OCI-M2 (cell line): Measurements from ENCODE around the gene RAPGEF4.

ENCODE experiments used
- DNase-seq: peaks from one replicate; lab custom pipeline; 2025; ENCODE audit not compliant: unreplicated experiment; lab: John Stamatoyannopoulos, UW

The RAPGEF4 gene

DNA sequence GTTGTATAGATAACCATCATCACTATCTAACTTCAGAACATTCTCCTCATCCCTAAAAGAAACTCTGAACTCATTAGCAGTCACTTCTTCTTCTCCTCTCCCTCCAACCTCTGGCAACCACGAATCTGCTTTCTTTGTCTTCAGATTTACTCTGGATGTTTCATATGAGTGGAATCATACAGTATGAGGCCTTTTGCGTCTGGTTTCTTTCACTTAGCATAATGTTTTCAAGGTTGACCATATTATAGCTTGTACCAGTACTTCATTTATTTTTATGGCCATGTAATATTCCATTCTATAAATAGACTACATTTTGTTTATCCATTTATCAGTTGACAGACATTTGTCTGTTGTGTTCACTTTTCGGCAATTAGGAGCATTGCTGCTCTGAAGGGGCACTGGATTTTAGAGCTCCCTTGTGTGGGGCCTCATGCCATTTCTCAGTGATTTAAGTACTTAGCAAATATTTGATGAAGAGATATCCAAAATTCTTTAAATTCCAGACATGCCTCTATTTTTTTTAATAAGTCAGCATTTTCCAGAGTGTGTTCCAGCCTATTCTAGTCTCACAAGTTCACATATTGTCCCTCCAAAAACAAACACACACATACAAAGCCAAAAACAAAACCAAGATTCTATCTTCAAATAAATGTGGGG is 317.5 kb downstream of the RAPGEF4 start:
- no peak for DNase-seq

- no peak for DNase-seq
Observed at GRCh38 chr2:173054466-173054865, 318.8 kb downstream of the RAPGEF4 start.

DNA sequence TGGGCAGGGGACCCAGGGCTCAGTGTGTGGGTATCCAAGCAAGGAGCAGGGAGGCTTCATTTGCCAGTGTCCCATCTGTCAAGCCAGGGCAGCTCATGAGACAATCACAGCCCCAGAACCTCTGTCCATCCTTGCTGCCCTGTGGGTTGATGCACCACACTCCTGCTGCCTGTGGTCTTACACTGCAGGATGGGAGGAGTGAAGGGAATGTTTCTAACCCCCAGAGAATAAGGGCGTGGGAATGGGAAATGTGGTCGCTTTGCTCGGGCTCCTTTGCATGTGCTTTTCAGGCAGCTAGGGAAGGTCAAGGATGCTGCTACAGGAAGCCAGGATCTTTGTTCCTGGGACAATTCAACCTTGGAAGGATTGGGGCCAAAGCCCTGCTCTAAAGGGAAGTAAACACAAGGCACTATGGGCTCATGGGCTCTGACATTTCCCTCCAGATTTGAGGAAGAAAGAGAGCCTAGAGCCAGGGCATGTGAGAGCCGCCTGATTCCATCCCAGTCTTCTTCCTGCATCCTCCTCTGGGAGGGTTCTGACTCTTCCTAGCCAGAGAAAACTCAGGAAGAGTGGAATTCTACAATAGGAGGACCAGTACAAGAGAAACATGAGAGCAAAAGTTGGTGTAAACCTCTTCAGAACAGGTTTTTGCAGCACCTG is 321.2 kb downstream of the RAPGEF4 start:
- DNase-seq, result no peak

GRCh38 chr2:173058097-173058496 is 322.5 kb downstream of the RAPGEF4 start:
- no peak for DNase-seq

DNA sequence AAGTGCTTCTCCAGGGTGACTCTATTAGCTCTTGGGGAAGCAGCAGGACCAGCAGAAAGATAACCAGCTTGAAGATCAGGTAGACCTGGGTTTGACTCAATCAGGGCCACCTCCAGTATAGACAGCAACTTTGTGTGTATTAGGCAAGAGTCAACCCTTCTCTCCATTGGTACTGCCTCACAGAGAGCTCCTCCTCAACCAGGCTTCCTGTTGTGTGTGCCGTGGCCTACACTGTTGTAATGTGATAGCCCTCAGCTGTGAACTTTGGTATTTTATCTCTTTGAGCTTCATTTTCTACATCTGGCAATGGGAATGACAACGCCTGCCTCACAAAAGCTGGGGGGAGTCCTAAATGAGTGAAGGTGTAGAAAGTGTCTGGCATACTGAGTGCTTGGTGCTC is 323.0 kb downstream of the RAPGEF4 start:
- no peak for DNase-seq

DNA sequence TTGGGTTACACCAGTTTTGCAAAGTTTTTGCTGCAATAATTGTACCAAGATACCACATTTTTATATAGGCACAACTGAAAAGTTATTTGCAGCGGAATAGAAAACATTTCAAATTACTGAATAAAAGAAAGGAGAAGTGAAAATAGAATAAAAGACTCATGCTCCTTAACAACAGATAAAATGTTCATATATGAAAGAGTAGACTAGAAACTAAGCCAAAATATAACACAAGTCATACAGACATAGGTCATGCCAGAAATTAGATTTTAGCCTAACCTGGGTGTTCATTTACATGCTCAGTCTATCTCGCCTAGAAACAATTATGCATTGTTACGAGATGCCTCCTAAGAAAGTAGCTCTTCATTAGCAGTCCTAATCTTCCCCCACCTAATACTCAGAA is 323.6 kb downstream of the RAPGEF4 start:
- no peak for DNase-seq

GRCh38 chr2:173059971-173060461 is 324.4 kb downstream of the RAPGEF4 start:
- no peak for DNase-seq

- no peak for DNase-seq
Observed at GRCh38 chr2:173062801-173063200, 327.2 kb downstream of the RAPGEF4 start.

- no peak for DNase-seq
Observed at GRCh38 chr2:173064151-173064805, 328.6 kb downstream of the RAPGEF4 start.

GRCh38 chr2:173066887-173067676 is 331.4 kb downstream of the RAPGEF4 start:
- DNase-seq, result no peak

DNA sequence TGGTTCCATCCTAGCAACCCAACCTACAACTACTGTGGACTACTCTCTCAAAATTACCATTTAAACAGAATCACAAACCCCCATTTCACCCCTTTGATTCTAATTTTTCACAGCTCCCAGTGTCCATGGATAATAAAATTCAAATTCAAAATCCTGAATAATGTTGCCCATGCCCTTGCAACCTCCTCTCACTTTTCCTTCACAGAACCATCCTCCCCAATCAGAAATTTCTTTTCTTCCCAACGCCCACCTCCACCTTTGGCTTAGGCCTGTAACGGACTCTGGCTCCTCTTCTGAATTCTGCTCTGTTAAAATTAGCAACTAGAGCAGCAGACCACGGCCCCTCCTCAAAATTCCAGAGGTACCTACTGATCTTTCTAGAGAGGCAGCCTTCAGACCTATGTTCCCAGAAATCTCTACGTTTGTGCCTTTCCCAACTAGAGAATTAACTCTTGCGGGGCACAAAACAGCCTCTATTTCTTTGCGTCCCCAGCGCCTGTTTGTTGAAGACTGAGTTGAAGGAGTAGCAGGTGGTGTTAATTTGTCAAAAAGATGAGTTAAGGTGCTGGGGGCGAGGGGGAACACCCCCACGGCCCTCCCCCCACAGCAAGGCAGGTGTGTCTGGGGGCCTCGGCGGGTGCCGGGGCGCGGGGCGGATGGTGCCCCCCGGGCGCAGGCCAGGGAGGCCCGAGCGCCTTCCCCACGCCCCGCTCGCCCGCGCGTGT is 339.6 kb downstream of the RAPGEF4 start:
- DNase-seq, result no peak

DNA sequence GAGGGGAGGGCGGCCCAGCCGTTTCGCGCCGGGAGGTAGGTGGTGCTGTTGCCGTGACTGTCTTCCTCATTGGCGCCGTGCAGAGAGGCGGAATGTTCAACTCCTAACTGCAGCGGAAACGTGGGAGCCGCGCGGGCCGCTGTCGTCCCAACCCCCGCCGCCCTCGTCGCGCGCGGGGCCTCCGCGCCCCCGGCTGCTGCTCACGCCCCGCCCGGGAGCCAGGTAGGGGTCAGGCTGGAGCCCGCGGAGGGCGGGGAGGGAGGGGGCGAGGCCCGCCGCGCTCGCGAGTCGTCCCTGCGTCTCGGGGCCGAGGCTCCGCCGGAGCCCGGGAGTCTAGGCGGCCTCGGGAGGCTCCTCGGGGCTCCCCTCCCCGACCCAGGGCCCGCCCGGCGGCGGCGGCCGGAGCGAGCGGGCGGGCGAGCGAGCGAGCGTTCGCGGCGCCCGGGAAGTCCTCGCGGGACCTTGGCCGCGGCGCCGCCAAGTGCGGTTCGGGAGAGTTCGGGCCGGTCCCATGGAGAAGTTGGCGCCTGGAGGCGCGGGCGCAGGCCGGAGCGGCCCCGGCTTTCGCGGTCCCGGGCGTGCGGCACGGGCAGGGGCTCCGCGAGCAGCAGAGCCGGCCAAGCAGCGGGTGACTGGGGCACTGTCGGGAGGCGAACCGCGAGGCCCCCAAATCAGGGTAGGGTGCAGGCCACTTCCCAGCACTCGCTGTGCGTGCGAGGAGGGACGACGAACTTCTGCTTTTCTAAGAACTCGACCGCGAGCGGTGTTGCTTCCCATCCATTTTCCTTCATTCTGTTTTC is 340.3 kb downstream of the RAPGEF4 start, which contains the start of gene MAP3K20:
TSS of gene MAP3K20 (plus strand) at position 66 of the 800 bp plus-strand sequence. CDS start 15,186 bp downstream, outside the sequence.
- no peak for DNase-seq

GRCh38 chr2:173076581-173077345 is 341.1 kb downstream of the RAPGEF4 start:
- DNase-seq, result no peak

DNA sequence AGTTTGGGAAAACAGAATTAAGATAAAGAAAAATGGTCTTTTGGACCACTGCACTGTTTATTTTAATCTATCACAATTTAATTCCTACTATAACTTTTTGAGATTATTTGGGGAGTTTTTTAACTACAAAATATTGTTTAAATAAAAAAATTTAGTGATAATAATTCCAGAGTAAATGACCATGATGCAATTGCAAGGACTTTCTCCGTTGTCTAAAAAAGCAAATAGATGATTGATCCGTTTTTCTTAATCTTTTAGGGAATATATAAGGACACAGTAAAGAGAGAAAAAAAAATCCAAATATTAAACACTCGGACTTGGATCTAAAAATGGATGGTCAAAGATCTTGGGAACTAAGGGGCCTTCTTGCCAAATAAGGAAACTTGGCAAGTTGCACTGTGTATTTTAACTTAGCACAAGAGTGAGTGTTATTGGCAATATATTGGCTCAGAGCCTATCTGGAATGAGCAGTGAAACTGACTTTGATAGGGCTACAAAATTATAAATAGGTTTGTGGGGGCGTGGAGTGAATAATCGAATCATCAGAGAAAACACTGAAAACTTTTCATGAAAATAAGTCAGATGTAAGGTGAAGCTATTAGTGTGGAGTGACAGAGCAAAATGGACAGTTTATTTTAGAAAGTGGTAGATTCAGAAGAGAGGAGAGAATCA is 342.0 kb downstream of the RAPGEF4 start:
- no peak for DNase-seq

GRCh38 chr2:173079141-173079540 is 343.5 kb downstream of the RAPGEF4 start:
- no peak for DNase-seq

DNA sequence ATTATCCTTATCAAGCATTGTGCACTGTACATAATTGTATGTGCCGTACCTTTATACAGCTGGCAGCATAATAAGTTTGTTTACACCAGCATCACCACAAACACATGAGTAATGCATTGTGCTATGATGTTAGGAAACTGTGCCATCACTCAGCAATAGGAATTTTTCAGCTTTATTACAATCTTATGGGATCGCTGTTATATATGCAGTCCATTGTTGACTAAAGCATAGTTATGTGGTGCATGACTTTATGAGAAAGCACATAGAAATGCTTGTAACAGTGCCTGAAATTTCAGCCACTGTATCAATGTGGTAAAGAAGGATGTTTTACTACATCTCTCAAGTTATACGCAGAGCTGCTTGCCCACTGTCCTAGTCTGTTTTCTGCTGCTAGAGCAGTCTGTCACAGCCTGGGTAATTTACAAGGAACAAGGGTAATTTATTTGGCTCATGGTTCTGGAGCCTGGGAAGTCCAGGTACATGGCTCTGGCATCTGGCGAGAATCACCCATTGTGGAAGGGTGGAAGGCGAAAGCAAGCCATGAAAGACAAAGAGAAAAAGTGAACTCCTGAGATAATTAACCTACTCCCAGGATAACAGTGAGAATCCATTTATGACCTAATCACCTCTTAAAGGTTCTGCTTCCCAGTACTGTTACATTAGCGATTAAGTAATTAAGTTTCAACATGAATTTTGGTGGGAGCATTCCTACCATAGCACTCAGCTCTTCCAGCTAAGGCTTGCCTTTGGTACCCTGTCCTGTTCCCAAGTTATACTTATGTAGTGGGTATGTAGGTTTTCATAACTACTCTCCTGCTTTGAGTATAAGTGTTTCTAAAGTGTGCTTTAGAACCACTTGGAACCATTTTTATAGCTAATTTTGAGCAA is 344.6 kb downstream of the RAPGEF4 start:
- no peak for DNase-seq

- DNase-seq, result no peak
Observed at GRCh38 chr2:173086518-173087213, 351.0 kb downstream of the RAPGEF4 start.
